HL-60/S4 treated with retinoic acid at 250 ng/mL for 4 days and 3 days (cell line): ENCODE measurements around the gene COMMD9.

Source experiments
- in situ Hi-C: fragments of 300-500 bp; cut with MboI; formaldehyde crosslinking; loops from 2 replicates; pipeline ENCODE4 v1.7.0; 2022; ENCODE audit warnings: low sequenced_read_pairs

The COMMD9 gene

DNA sequence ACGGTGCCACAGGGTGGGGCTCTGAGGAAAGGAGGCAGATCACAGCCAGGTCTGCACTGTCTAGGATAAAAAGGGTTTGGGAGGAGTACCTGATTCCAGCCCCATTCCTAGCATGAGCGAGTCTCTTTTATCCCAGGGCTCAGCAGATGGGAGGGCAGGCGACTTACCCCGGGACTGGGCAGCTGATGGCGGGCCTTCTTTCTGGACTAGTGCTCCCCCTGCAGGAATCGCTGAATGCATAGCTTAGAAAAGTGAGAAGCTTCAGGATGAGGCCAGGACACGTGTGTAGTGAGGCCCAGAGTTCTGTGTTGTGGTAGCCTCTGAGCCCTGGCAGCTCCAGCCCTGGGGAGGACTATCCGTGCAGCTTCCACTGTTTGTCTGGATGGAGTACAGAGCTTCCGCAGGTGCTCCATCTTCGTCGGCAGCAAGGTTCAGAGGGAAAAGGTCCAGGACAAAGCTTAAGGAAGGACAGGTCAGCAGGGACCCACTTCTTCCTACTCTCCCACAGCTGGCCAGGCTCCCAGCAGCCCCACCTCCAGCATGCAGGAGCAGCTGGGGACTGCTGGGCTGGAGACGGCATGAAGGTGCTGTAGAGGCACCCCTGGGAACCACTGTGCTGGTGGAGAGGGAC is 30.4 kb downstream of the COMMD9 start:
- in situ Hi-C loops: no loop called here

DNA sequence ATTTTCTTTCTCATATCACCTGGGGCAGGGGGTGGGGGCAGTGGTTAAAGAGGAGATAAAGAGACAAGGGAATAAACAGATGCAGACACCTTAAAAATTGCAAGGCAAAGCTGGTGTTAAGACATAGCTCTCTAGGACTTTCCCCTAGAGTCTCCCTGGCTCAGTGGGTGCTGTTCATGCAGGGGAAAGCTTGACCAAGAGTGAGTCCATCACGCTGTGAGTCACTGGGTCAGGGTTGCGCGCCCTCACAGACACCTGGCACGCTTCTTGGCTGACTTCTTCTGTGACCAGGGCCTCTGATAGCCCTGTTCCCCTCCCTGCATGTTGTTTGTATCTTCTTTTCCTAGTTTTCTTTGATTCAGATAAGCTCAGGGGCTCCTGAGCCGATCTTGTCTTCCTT is 31.9 kb downstream of the COMMD9 start:
- in situ Hi-C loops: no loop called here

DNA sequence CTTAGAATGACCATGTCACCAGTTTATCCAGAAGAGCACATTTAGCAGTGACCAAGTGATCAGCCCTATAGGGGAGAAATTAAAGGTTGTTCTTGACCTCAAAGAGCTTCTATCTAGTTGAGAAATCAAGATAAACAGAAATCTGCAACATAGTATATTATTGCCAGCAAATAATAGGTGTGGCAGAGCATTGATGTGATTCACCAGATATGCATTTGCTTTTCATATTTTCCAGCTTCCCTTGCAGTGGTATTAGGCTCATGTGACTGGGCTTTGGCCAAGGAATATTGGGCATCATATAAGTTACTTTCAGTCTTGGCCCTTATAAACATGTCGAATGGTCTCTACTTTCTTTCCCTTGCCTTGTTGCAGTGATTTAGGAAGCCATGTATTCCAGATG is 34.5 kb downstream of the COMMD9 start:
- in situ Hi-C loops: no loop called here

DNA sequence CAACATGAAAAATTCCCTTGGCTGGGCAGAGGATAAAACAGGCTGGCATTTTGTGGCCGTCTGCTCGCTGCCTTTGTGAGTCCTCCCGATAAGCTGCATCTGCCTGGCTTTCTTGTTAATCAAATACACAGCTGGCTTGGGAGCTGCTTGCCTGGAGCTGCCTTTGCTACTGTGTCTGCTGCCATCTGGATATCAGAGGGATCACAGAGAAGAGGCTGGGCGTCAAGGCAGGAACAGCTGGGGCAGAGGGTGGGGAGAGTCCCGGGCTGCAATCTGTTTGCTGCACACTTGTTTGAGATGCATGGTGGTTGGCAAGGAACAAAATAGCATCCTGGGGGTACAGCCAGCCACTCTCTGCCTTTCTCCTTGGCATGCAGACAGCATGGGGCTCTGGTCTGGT is 36.0 kb downstream of the COMMD9 start:
- in situ Hi-C loops: no loop called here

DNA sequence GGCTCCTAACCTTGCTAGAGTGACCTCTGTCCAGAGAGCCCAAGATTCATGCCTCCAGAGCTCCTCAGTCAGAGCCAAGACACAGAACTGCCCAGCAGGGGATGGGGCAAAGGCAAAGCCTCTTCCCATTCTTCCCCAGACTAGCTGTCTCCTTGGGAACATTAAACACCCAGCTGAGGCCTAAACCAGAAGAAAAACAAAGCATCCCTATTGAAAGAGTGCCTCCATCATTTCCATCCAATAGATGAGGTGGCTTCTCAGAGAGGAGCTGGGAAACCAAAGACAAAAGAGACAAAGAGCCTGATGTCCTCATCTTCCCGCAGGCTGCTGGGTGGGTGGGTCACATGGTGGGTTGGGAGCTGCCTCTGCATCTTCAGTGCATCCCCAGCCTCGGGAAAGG is 37.4 kb downstream of the COMMD9 start:
- in situ Hi-C loops: no loop called here

DNA sequence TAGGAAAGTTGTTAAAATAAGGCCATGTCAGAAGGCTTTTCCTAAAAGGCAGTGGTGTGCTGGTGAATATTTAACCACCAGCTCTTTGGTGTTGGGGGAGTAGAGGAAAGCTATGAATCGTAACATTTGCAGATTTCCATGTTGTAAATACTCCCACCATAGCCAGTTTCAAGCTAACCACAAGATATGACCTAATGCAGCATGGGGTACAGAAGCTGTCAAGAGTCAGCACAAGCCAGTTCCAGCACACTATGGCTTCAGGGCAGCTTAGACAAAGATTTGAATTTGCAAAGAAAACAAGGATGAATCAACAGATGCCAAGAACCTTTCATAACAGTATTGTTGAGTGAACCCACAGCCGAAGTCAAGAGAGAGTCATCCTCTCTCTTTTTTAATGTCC is 40.0 kb downstream of the COMMD9 start:
- in situ Hi-C loops: no loop called here

DNA sequence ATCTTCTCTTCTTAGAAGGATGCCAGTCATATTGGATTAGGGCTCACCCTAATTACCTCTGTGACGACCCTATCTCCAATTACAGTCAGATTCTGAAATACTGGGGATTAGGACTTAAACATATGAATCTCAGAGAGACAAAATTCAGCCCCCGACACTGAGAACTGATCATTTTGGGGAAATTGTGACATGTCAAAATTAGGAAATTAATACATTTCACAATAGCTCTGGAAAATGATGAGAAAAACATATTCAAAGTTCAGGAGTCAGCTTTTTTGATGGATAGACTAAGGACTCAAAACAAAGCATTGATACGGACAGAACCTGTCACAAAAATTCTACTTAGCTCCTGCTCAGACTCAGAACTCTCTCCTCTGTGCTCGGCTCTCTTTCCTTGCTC is 40.8 kb downstream of the COMMD9 start:
- in situ Hi-C loops: no loop called here

DNA sequence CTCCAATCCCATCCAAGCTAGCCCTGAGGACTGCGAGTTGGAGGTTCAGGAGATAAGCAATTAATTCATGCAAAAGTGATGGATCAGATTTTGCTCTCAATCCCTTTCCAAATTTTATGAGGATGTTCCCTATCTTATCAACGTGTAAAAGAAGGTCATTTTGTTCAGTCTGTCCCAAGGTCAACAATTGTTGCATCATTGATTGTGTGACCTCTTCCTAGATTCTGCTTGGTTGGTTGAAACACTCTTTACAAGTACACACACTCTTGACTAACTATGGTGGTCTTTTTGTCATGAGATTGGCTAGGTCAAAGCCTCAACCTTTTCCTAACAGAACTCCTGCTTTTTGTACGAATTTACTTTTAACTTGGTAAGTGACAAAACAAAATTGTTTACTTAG is 41.7 kb downstream of the COMMD9 start:
- in situ Hi-C loops: no loop called here

DNA sequence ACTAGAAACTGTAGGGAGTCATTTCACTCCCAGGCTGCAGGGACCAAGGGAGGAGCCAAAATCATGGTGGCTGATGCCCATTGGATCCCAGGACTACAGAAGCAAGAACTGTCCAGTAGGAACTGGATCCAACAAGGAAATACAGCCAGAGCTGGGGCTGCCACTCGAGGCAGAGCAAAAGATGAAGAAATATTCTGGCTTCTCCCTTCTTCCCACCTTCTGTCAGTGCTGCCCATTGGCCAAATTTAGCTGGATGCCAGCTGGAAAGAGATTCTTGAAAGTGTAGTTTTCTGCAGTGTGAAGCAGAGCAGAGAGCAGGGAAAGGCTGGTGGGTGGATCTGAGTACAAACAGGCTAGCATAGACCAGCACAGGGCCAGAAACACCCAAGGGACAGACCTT is 45.6 kb downstream of the COMMD9 start:
- in situ Hi-C loops: no loop called here

DNA sequence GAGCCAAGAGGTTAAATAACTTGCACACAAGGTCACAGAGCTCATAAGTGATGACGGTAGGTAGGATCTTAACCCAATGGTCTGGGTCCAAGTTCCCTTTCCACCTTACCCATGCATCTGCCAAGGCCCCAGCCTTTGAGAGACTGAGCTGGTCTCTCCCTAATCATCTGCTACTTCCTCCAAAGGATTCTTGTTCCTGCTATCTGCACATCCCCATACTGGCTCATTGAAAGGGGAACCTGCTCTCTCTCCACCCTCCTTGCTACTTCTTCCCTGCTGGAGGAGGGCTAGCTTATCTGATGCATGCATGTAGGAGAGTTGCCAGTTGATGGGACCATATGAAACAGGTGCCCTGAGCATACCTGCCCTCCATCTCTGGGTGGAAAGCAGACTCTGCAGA is 47.7 kb downstream of the COMMD9 start:
- in situ Hi-C loops: no loop called here

DNA sequence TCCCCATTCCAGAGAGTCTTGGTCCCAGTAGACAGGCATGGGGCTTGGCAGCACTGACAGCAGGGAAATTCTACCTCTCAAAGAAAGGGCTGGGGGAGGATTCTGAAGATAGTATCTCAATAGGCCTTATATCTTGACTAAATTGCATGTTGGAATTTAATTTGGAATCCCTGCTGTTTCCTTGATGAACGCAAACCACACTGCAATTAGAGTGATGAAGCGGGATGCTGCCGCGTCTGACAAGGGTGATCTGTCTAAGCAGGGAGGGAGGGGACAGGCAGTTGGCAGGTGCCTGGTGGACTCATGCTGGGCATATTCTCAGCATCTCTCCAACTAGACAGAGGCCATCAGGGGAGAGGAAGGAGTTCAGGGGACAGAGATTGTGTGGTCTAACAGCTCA is 48.4 kb downstream of the COMMD9 start:
- in situ Hi-C loops: no loop called here

DNA sequence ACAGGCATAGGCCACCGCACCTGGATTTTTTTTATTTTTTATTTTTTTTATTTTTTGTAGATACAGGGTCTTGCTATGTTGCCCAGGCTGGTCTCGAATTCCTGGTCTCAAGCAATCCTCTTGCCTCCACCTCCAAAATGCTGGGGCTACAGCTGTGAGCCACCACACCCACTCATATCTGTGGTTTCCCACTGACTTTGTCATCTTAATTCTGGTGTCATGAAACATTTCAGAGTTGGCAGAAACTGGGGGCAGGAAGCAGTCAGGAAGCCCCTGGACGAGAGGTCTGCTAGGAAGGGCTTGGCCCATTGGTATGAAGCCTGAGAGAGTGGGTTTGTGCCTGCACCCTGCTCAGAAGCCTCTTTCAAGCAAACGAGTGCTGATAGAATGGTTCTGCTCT is 49.1 kb downstream of the COMMD9 start:
- in situ Hi-C loops: no loop called here

DNA sequence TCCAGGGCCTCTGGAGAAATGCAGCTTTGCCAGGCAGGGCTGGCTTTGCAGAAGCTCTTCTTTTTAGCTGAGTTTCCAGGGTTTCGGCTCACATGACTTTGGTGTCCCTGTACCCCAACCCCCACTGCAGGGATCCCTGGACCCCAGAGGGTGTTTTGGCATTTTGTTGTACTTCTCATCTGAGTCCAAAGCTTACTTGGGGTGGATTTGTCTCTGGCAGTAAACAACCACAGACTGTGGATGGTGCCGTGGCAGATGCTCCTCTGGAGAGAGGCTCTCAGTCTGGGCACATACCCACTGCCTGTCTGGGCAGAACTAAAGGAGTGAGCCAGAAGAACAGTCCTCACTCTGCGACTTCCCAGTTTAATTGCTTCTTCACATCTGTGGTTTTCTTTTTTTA is 49.6 kb downstream of the COMMD9 start:
- in situ Hi-C loops: no loop called here

DNA sequence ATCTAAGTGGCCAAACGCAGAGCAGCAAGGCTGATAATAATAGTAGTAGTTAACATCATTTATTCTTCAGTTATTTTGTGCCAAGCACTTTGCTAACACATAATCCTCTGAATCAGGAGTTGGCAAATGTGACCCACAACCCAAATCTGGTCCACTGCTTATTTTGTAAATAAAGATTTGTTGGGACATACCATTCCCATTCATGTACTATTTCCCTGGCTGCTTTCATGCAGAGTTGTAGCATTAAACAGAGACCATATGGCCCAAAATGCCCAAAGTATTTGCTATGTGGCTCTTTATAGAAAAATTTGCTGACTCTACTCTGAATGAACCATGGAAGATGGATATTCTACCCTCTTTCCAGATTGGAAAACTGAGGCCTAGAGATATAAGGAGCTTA is 50.3 kb downstream of the COMMD9 start:
- in situ Hi-C loops: no loop called here

DNA sequence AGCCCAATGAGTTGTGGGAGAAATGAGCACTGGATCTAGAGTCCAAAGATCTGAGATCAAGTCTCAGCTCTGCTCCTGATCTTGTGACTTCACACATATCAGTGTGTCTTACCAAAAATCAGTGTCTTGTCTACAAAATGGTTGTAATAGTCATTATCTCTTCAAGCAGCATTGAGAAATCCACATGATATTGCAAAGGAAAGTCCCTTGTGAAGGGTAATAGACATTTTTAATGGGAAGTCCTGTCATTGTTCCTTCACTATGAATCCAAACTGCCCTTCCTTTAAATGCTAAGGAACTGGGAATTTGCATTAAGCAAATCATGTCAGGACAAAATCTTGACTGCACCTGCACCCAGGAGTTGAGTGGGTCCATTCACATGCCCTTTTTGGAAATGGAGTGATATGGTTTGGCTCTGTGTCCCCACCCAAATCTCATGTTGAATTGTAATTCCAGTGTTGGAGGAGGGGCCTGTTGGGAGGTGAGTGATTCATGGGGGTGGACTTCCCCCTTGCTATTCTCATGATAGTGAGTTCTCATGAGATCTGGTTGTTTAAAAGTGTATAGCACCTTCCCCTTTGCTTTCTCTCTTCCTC is 51.1 kb downstream of the COMMD9 start:
- in situ Hi-C loops: no loop called here

DNA sequence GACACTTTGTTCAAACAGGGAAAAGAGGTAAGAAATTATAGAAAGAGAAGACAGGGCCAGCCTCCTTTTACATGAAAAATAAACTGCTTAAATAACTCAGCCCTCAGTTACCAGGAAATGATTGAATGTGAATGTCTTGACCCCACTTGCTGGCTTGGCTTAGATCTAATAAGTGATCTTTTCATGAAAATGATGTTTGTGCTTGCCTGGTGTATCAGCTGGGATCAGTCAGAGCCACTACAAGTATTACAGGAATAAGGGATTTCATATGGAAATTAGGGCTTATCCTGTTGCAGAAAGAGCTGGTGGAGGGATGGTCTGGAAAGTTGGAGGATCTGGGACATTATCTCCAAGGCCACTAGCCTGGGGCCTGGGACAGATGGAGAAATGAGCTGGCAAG is 51.8 kb downstream of the COMMD9 start:
- in situ Hi-C loops: no loop called here

DNA sequence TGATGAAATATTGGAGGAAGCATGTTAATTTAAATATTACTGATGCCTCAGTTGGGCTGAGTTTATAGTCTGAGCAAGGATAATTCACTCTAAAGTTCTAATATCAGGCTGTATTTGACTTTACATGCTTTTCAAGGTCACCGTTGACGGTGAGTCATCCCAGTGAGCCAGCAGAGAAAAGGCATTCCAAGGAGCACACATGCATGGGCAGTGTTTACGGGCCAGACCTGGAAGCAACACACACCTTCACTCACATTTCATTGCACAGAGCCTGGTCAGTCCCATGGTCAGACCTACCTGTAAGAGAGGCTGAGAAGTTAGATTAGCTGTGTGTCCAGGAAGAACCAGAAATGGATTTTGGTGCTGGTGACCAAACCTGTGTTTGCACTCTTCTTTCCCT is 53.5 kb downstream of the COMMD9 start:
- in situ Hi-C loops: no loop called here

DNA sequence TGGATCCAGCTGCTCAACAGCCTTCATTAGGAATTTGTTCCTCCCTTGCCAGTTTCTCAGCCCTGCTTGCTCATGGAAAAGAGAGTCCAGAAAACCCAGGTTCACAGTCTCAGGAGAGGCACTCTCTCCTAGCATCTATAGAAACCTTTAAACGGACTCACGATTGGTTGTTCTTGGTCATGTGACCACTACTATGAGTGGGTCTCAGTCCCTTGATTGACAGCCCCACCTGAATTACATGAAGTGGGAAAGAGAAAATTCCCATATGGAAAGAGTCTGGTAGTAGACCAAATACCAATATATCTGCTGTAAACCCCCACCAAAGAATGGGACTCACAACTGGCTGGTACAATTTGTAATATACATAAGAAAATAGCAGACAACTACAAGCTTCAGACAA is 54.4 kb downstream of the COMMD9 start:
- in situ Hi-C loops: no loop called here

DNA sequence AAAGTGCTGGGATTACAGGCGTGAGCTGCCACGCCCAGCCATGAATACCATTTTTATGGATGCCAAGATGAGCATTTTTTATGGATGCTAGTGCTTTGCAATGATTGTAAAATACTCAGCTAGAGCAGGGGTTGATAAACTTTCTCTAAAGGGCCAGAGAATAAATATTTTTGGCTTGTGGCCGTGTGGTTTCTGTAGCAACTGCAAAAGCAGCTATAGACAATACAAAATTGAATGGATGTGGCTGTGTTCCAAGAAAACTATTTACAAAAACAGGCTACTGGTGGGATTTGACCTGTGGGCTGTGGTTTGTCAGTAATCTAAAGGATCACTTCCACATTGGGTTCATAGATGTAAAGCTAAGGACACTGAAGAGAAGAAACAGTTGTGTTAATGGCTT is 56.0 kb downstream of the COMMD9 start:
- in situ Hi-C loops: no loop called here

DNA sequence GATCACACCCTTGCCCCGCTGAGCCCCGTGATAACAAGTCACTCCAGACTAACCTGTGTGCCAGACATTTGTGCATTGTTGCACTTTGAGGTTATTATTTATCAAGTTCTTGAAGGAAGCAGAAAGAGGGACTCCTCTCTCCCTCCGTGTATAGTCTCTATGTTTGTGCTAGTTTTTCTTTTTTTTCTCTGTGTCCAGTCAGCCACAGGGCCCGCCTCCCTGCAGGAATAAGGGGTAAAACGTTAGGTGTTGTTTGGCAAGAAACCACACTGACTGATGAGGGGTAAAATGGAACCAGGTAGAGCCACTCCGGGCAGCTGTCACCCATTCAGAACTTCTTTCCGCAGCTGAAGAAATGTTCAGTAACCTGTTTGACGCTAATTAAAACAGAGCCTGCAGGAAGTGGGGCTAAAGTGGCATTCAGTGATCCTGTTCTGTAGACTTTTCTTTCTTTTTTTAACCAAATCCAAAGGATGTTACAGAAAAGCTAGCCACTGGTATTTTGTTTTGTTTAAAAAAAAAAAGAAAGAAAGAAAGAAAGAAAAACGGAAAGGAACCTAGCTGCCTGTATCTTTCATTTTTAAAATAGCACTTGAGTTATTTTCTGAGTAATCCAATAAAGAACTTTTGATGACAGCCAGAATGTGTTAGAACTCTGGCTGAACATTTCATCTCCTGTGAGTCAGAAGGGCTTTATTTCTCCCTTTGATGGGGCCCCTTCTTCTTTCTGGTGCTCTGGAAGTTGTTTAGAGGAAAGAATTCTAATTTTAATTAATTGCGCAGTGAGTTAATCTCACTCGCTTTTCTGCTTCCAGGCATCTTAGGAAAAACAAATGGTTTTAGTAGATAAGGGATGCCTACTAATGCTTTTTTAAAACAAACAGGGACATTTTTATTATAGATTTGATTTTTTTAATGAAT is 58.2 kb downstream of the COMMD9 start:
- in situ Hi-C loops: no loop called here

DNA sequence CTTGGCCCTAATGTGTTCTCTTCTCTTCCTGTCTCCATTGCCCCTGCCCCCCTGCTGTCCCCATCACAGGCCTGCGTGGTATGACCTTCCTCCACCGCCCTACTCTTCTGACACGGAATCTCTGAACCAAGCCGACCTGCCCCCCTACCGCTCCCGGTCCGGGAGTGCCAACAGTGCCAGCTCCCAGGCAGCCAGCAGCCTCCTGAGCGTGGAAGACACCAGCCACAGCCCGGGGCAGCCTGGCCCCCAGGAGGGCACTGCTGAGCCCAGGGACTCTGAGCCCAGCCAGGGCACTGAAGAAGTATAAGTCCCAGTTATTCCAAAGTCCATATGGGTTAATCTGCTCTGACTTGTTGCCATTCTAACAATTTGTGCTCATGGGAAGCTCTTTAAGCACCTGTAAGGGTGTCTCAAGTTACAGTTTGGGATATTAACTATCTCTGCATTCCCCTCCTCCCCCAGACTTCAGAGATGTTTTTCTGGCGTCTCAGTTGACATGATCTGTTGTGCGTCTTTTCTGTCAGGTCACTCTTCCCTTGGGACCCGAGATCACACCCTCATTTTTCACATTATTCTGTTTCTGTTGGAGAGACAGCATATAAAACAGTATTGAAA is 60.0 kb downstream of the COMMD9 start:
- in situ Hi-C loops: no loop called here

DNA sequence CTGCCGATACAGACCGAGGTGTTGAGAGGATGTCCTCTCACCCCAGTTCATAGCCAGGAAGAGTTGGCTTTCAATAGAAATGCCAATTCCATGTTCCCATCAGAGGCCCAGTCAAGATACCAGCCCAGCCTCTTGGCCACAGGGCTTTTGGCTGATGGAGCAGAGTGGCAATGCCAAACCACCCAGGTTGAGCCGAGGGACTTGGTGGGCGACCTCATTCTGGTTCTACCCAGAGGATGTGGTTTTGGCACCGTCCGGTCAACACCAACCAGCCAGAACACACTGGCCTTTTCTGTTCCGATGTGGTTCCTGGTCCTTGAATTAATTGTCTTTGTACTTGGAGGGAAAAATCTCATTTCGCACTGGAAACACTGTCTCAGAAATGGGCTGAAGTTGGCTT is 60.5 kb downstream of the COMMD9 start:
- in situ Hi-C loops: no loop called here
